Subcutaneous abdominal adipose tissue (tissue), 5 donors: ENCODE measurements around the gene ISOC2.

Source experiments
- H3K27ac ChIP-seq: one replicate; pipeline ENCODE4 v1.7.0; 2013; ENCODE audit warnings: low read depth, mild to moderate bottlenecking, inconsistent platforms, low read length, moderate library complexity
- H3K27me3 ChIP-seq, 5 donors: one replicate each; pipeline ENCODE4 v1.7.0; 2013; ENCODE audit warnings: low read length in 5 of 5, inconsistent platforms in 1 of 5; ENCODE audit not compliant: control insufficient read depth in 5 of 5, insufficient read depth in 4 of 5
- H3K36me3 ChIP-seq, 5 donors: one replicate each; pipeline ENCODE4 v1.7.0; 2013; ENCODE audit warnings: low read length in 5 of 5; ENCODE audit not compliant: control insufficient read depth in 5 of 5, insufficient read depth in 5 of 5
- H3K4me1 ChIP-seq, 5 donors: one replicate each; pipeline ENCODE4 v1.7.0; 2013; ENCODE audit warnings: low read length in 5 of 5, mild to moderate bottlenecking in 3 of 5, moderate library complexity in 1 of 5; ENCODE audit not compliant: control insufficient read depth in 5 of 5, insufficient read depth in 5 of 5
- H3K4me3 ChIP-seq, 5 donors: one replicate each; pipeline ENCODE4 v1.7.0; 2013; ENCODE audit warnings: low read length in 5 of 5, low read depth in 1 of 5
- H3K9ac ChIP-seq, 5 donors: one replicate each; pipeline ENCODE4 v1.7.0; 2013; ENCODE audit warnings: low read length in 5 of 5, mild to moderate bottlenecking in 4 of 5, moderate library complexity in 3 of 5
- H3K9me3 ChIP-seq, 5 donors: one replicate each; pipeline ENCODE4 v1.7.0; 2013; ENCODE audit warnings: low read length in 5 of 5; ENCODE audit not compliant: control insufficient read depth in 5 of 5
- donor health status: healthy.
- donor health status: healthy.
- donor health status: healthy.
- donor health status: healthy.
- donor health status: healthy.

The ISOC2 gene

DNA sequence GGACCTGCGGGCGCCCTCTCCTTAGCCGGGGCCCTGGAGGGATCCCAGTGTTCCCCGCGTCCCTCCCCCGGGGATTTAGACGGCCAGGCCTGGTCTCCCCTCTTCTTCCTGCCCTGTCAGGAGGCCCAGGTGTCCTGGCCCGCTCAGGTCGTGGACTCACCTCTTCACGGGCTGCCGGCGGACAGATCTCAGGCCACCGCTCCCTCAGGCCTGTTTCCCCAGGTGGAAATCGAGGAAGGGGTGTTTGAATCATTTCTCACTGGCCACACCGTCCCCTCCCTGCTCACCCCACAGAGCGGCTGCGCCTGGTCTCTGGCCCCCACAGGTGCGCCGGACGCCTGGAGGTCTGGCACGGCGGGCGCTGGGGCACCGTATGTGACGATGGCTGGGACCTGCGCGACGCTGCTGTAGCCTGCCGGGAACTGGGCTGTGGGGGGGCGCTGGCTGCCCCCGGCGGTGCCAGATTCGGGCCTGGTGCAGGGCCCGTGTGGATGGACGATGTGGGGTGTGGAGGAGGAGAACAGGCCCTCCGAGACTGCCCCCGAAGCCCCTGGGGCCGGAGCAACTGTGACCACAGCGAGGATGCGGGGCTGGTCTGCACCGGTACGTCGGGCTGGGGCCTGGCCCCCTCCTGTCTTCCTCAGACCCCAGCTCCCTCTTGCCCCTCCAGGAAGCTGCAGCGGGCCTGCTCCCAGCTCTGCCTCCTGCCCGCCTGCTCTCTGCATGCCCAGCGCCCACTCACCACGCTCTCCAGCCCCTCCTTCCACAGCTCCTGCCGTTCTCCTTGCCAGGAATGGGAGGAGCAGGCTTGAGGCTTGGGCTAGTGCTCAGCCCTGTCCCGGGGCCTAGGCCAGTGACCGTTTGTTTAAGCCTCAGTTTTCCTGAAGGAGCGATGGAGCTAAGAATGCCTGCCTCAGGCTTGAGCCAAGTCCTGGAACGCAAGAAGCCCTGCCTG, 29.3 kb upstream of the ISOC2 start:
- Histone ChIP-seq H3K9me3 (no peaks in the 10 kb centered on the region), H3K4me3 (no peak overlapping the region), H3K9ac (no peak overlapping the region), H3K4me1 (peaks cover 6 to 66% (median 45%) of the 10 kb centered on the region in 5 donors), H3K27me3 (peaks cover 12 to 54% (median 44%) of the 10 kb centered on the region in 5 donors), H3K27ac (no peak overlapping the region), H3K36me3 (no peaks in the 10 kb centered on the region)

- Histone ChIP-seq H3K36me3 (no peaks in the 10 kb centered on the region), H3K27ac (no peak overlapping the region), H3K4me3 (no peak overlapping the region), H3K9me3 (no peaks in the 10 kb centered on the region), H3K27me3 (peaks cover 12 to 61% (median 46%) of the 10 kb centered on the region in 5 donors), H3K4me1 (peaks cover 6 to 73% (median 53%) of the 10 kb centered on the region in 5 donors), H3K9ac (peak overlapping the region in 1 of 5 donors; percentile 17)
Measured at GRCh38 chr19:55489711-55490477, 28.5 kb upstream of the ISOC2 start.

- no peak overlapping the region for H3K27ac ChIP-seq
- peaks cover 8 to 53% (median 46%) of the 10 kb centered on the region in 5 donors for H3K27me3 ChIP-seq
- no peak overlapping the region for H3K4me3 ChIP-seq
- H3K36me3 ChIP-seq, result no peaks in the 10 kb centered on the region
- H3K9ac ChIP-seq, result peak overlapping the region in 1 of 5 donors; percentile 17
- H3K9me3 ChIP-seq, result no peaks in the 10 kb centered on the region
- H3K4me1 ChIP-seq, result peaks cover 5 to 73% (median 55%) of the 10 kb centered on the region in 5 donors
Measured at GRCh38 chr19:55488986-55489710, 27.7 kb upstream of the ISOC2 start.

GRCh38 chr19:55487924-55488687, 26.7 kb upstream of the ISOC2 start, which contains the start of gene SSC5D:
Gene SSC5D (plus strand): TSS chr19:55488436. CDS start chr19:55488590, 154 bp downstream.
- peak within 1 kb of the TSS in 2 of 5 donors; percentile 4 for H3K4me3 ChIP-seq

DNA sequence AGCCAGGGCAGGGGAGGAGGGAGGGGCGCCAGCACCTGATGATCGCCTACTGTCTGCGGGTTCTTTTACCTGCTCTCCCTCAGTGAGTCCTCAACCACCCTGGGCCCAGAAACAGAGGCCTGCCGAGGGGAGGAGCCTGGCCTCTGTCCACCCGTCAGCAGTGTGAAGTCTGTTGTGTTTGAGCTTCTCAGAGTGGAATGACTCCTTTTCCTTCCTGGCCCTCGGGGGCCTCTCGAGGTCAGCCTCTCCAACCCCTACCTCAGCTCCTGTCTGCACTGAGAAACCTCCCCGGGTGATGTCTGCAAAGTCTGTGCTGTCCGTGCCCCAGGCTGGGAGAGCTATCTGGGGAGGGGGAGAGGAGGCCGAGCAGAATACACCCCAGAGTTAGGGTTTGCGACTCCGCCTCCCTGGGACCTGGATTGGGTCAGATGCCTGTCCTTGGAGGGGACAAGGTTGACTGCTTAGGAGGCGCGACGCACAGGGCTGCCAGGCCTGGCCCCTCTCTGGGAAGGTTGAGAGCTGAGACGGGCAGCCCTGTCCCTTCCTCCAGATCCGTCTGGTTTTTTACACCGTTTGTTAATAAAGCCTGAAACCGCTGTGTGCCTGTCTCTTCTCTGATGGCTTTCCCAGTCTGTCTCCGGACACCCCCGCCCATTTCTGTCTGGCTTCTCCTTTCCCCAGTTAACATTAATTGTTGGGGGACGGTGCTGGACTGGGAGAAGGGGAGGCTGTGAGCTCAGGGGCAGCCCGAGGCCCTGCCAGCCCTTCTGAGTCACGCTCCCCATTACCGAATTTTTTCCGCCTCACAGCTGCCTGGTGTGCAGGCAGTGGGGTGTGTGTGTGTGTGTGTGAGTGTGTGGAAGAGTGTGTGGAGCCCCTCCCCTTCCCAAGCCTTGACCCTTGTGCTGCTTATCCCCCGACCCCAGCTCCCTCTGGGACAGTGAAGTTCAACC, 25.8 kb upstream of the ISOC2 start:
- Histone ChIP-seq H3K36me3 (peaks cover 0 to 16% (median 10%) of the 10 kb centered on the region in 5 donors), H3K4me3 (peak overlapping the region in 3 of 5 donors; percentile 4 to 7 (median 4)), H3K9ac (peak overlapping the region in 2 of 5 donors; percentile 12 to 57), H3K4me1 (peaks cover 5 to 62% (median 48%) of the 10 kb centered on the region in 5 donors), H3K27ac (peak overlapping the region; percentile 74), H3K9me3 (no peaks in the 10 kb centered on the region), H3K27me3 (peaks cover 5 to 38% (median 36%) of the 10 kb centered on the region in 5 donors)

More at GRCh38 chr19:55487924-55488687, 26.7 kb upstream of the ISOC2 start, which contains the start of gene SSC5D:
- H3K4me1 ChIP-seq, result peaks cover 5 to 68% (median 51%) of the 10 kb centered on the region in 5 donors
- H3K36me3 ChIP-seq, result peaks cover 0 to 9% (median 4%) of the 10 kb centered on the region in 5 donors
- peaks cover 5 to 46% (median 42%) of the 10 kb centered on the region in 5 donors for H3K27me3 ChIP-seq
- H3K9me3 ChIP-seq, result no peaks in the 10 kb centered on the region
- H3K9ac ChIP-seq, result peak within 1 kb of the TSS in 1 of 5 donors; percentile 57
- peak within 1 kb of the TSS; percentile 74 for H3K27ac ChIP-seq

- H3K36me3 ChIP-seq, result peaks cover 0 to 24% (median 11%) of the 10 kb centered on the region in 5 donors
- no peaks in the 10 kb centered on the region for H3K9me3 ChIP-seq
- peak overlapping the region in 2 of 5 donors; percentile 4 to 37 for H3K4me3 ChIP-seq
- H3K27me3 ChIP-seq, result peaks cover 0 to 33% (median 28%) of the 10 kb centered on the region in 5 donors
- H3K4me1 ChIP-seq, result peaks cover 5 to 56% (median 48%) of the 10 kb centered on the region in 5 donors
- peak overlapping the region in 2 of 5 donors; percentile 12 to 57 for H3K9ac ChIP-seq
- peak overlapping the region; percentile 74 for H3K27ac ChIP-seq
Measured at GRCh38 chr19:55486043-55486970, 24.9 kb upstream of the ISOC2 start.

DNA sequence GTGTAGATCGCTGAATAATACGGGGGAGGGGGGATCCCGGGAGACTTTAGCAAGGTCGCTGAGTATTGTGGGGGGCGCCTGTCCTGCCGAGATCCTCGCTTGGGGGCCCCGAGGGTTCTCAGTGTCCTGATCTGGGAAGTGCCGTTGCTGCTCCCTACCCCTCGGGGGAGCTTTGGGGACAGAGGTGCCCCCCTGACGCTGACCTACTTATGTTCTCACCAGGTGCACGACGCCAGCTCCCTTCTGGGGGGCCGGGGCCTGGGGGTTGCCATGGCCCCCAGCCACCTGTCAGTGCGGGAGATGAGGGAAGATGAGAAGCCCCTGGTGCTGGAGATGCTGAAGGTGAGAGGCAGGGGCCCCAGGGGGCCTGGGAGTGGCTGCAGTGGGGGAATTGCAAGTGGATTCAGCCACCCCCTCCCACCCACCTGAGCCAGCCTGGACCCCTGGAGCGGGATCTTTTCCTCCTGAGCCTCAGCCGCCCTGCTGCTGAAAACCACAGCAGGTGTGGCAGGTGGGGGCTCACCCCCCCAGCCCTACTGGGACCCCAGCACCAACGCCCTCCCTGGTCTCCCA, 24.1 kb upstream of the ISOC2 start:
- peak overlapping the region; percentile 74 for H3K27ac ChIP-seq
- peaks cover 0 to 29% (median 14%) of the 10 kb centered on the region in 5 donors for H3K36me3 ChIP-seq
- H3K4me3 ChIP-seq, result peak overlapping the region in 2 of 5 donors; percentile 62 to 64
- peak overlapping the region in 1 of 5 donors; percentile 57 for H3K9ac ChIP-seq
- H3K27me3 ChIP-seq, result peaks cover 0 to 32% (median 25%) of the 10 kb centered on the region in 5 donors
- no peaks in the 10 kb centered on the region for H3K9me3 ChIP-seq
- H3K4me1 ChIP-seq, result peaks cover 5 to 51% (median 48%) of the 10 kb centered on the region in 5 donors
